ENCODE results near the gene PODNL1.

- TF ChIP-seq CTCF (IDR thresholded peaks at IDR 0.05; ENCODE audit: control extremely low read depth in 1 of 3, insufficient read depth in 1 of 3, low read depth in 1 of 3, low read length in 3 of 3): no peak
- TF ChIP-seq POLR2AphosphoS5 (IDR thresholded peaks at IDR 0.05; ENCODE audit: low read depth, low read length): no peak
- TF ChIP-seq CHD7 (IDR thresholded peaks at IDR 0.05; ENCODE audit: insufficient replicate concordance, low read length): no peak
- TF ChIP-seq HDAC6 (IDR thresholded peaks at IDR 0.05; ENCODE audit: low read depth, low read length): no peak
Measured at GRCh38 chr19:13929340-13929739, 8.9 kb downstream of the PODNL1 start.

Data from H1 (cell line).